Panc1 (cell line): Measurements from ENCODE around the gene MORN1. TPM values are rescaled to one million over a fixed set of nuclear protein-coding genes. Genes with fewer than 3 reads are reported as not detected.

Experiments used
- ATAC-seq: fragments of 200-7000 bp; cut with Tn5 transposase; 2 replicates; pipeline ENCODE4 v1.9.1; 2020; ENCODE audit warnings: mild to moderate bottlenecking, moderate library complexity
- BruUV-seq: library from RNA; stranded (reverse); fragments of 400-500 nt; replicated peaks from 2 replicates; lab custom pipeline; 2021; lab: Mats Ljungman, UMichigan
- CTCF ChIA-PET: fragments of 300-600 bp; sonication (Branson Sonifier 250); formaldehyde crosslinking; loops from one replicate; lab custom pipeline; 2022; ENCODE audit warnings: antibody characterized with exemption; lab: Charles Lee
- POLR2A ChIA-PET: fragments of 300-600 bp; sonication (Branson Sonifier 250); formaldehyde crosslinking; loops from one replicate; lab custom pipeline; 2022; ENCODE audit warnings: antibody characterized with exemption; lab: Charles Lee
- DNase-seq: peaks from one replicate; pipeline ENCODE4 v3.0.0-alpha.2; 2010; ENCODE audit warnings: low read depth, low spot score
- H3K27ac ChIP-seq: 2 replicates; pipeline ENCODE4 v1.5.1; 2011; ENCODE audit warnings: mild to moderate bottlenecking, low read length, inconsistent platforms
- H3K27me3 ChIP-seq: fragments of 200-500 bp; sonication (Bioruptor generic); 2 replicates; pipeline ENCODE4 v1.6.0; 2014; ENCODE audit warnings: low read length, inconsistent platforms; ENCODE audit not compliant: control insufficient read depth, insufficient read depth
- H3K36me3 ChIP-seq: fragments of 200-500 bp; sonication (Bioruptor generic); 2 replicates; pipeline ENCODE4 v1.5.1; 2014; ENCODE audit warnings: inconsistent platforms, mild to moderate bottlenecking, low read length, moderate library complexity; ENCODE audit not compliant: control insufficient read depth, insufficient read depth
- H3K4me1 ChIP-seq: 2 replicates; pipeline ENCODE4 v1.5.1; 2011; ENCODE audit warnings: inconsistent platforms, mild to moderate bottlenecking, low read length, moderate library complexity; ENCODE audit not compliant: control insufficient read depth, insufficient read depth
- H3K4me3 ChIP-seq, 2 experiments: 2 replicates each; pipeline ENCODE4 v1.5.1; 2011 to 2012; ENCODE audit warnings: low read depth in 2 of 2, low read length in 2 of 2, mild to moderate bottlenecking in 2 of 2, inconsistent platforms in 1 of 2, moderate library complexity in 1 of 2
- H3K9me3 ChIP-seq: fragments of 200-500 bp; sonication (Bioruptor generic); 2 replicates; pipeline ENCODE4 v1.5.1; 2014; ENCODE audit warnings: low read depth, mild to moderate bottlenecking, inconsistent platforms, low read length, moderate library complexity; ENCODE audit not compliant: control insufficient read depth, insufficient read depth
- CTCF ChIP-seq: fragments of 450-650 bp; IDR thresholded peaks from 2 replicates; pipeline ENCODE4 v1.5.1; 2017; ENCODE audit warnings: mild to moderate bottlenecking
- POLR2AphosphoS5 ChIP-seq: IDR thresholded peaks from 2 replicates; pipeline ENCODE4 v1.6.1; 2012; ENCODE audit warnings: mild to moderate bottlenecking, low read depth, low read length, moderate library complexity
- REST ChIP-seq, 2 experiments: IDR thresholded peaks; 2 replicates each; pipeline ENCODE4 v1.6.1; 2011 to 2012; ENCODE audit warnings: low read depth in 2 of 2, control low read depth in 1 of 2, low read length in 1 of 2, mild to moderate bottlenecking in 1 of 2, moderate library complexity in 1 of 2; ENCODE audit not compliant: insufficient read depth in 1 of 2
- SIN3A ChIP-seq: IDR thresholded peaks from 2 replicates; pipeline ENCODE4 v1.6.1; 2012; ENCODE audit warnings: low read depth, mild to moderate bottlenecking, low read length, moderate library complexity, borderline replicate concordance; ENCODE audit not compliant: insufficient read depth
- TCF7L2 ChIP-seq: IDR thresholded peaks from 2 replicates; pipeline ENCODE4 v1.6.1; 2011; ENCODE audit warnings: mild to moderate bottlenecking, low read depth, low read length, inconsistent platforms
- in situ Hi-C: cut with HindIII; loops from 2 replicates; pipeline ENCODE4 v1.10.0; 2016; ENCODE audit warnings: low sequenced_read_pairs, low pct_unique_long_range_greater_than_20kb
- intact Hi-C: fragments of 100-400 bp; cut with micrococcal nuclease; formaldehyde crosslinking; loops from one replicate; pipeline ENCODE4 v1.10.0; 2022; ENCODE audit not compliant: unreplicated experiment
- total RNA-seq: library from RNA; stranded (reverse); gene quantifications from one replicate; pipeline ENCODE4 v1.2.1, GENCODE V29; 2021; ENCODE audit not compliant: unreplicated experiment

The MORN1 gene
- total RNA-seq, 1 experiment from 2014 or later = 21.3 TPM

GRCh38 chr1:2303781-2304180, 87.6 kb downstream of the MORN1 start:
- in situ Hi-C loops = no loop called here

GRCh38 chr1:2303016-2303775, 88.2 kb downstream of the MORN1 start:
- POLR2A ChIA-PET = no interaction called here
- no TSS peak for BruUV-seq
- CTCF ChIA-PET = no interaction called here
- intact Hi-C loops = no loop called here
- Histone ChIP-seq H3K9me3 (no peaks in the 10 kb centered on the region), H3K27me3 (no peaks in the 10 kb centered on the region), H3K4me1 (peaks cover 3% of the 10 kb centered on the region; the same call in 1 of the 2 replicates), H3K36me3 (no peaks in the 10 kb centered on the region; the same call in none of the 2 replicates), H3K27ac (no peak overlapping the region), H3K4me3 (no peak overlapping the region)
- DNase-seq = no peak
- ATAC-seq = no peak
- in situ Hi-C loops = no loop called here
- no peak for TF ChIP-seq POLR2AphosphoS5
- TF ChIP-seq SIN3A = no peak
- TF ChIP-seq TCF7L2 = no peak
- TF ChIP-seq REST (IDR thresholded peaks at IDR 0.05; ENCODE audit: insufficient read depth in 1 of 2, low read depth in 2 of 2, low read length in 1 of 2) = no peak
- TF ChIP-seq CTCF = no peak

More at GRCh38 chr1:2303781-2304180, 87.6 kb downstream of the MORN1 start:
- no peak overlapping the region for H3K27ac ChIP-seq
- no TSS peak for BruUV-seq
- CTCF ChIA-PET = no interaction called here
- no peaks in the 10 kb centered on the region; the same call in none of the 2 replicates for H3K36me3 ChIP-seq
- no peaks in the 10 kb centered on the region for H3K27me3 ChIP-seq
- POLR2A ChIA-PET = no interaction called here
- TF ChIP-seq SIN3A = no peak
- H3K4me3 ChIP-seq = no peak overlapping the region
- intact Hi-C loops = no loop called here
- peaks cover 3% of the 10 kb centered on the region; the same call in 1 of the 2 replicates for H3K4me1 ChIP-seq
- no peak for DNase-seq
- H3K9me3 ChIP-seq = no peaks in the 10 kb centered on the region
- ATAC-seq = no peak
